ENCODE measurements around the gene TRIM34. TPM values are rescaled to one million over a fixed set of nuclear protein-coding genes. Genes with fewer than 3 reads are reported as not detected.
"Not testable (repeated sequence)": the region's sequence is repeated elsewhere in the genome, so short reads cannot be mapped to it uniquely, and the experiment has no call there.

TRIM34 gene
- total RNA-seq, 1 experiment from 2014 or later: 1.5 TPM

DNA sequence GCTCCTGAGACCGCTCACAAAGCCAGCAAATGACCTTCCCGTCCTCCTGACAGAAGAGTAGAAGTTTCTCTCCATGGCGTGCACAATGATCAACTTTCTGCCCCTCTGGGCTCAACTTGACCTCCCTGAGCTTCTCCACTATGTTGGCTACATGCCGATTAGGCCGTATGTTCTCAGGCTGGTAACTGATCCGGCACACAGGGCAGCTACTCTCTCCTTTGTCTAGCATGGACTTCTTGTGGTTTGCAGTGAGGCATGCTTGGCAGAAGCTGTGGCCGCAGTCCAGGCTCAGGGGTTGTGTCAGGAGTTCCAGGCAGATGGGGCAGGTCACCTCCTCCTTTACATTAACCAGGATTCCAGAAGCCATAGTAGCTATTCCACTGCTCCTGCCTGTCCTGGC lies 55.0 kb downstream of the TRIM34 start:
- ATAC-seq: no peak
- no TSS peak for BruUV-seq (replicated peaks)
- Histone ChIP-seq H3K4me3 (ENCODE audit: low read depth in 2 of 2, low read length in 2 of 2) (no peak overlapping the region), H3K27ac (ENCODE audit: low read length) (no peak overlapping the region), H3K27me3 (ENCODE audit: control insufficient read depth, insufficient read depth, low read length) (no peaks in the 10 kb centered on the region), H3K9me3 (ENCODE audit: control insufficient read depth, insufficient read depth, low read depth, low read length) (no peaks in the 10 kb centered on the region), H3K4me1 (ENCODE audit: control insufficient read depth, insufficient read depth, low read length) (no peaks in the 10 kb centered on the region), H3K36me3 (ENCODE audit: control insufficient read depth, insufficient read depth, low read length) (0 out of 2 replicates have a peak, but pooled peaks cover 2% of the 10 kb centered on the region)
- POLR2A ChIA-PET: no interaction called here
- TF ChIP-seq CTCF (IDR thresholded peaks at IDR 0.05): no peak
- TF ChIP-seq TCF7L2 (IDR thresholded peaks at IDR 0.05; ENCODE audit: low read depth, low read length): no peak
- TF ChIP-seq REST (IDR thresholded peaks at IDR 0.05; ENCODE audit: insufficient read depth in 1 of 2, low read depth in 2 of 2, low read length in 1 of 2): no peak
- TF ChIP-seq POLR2AphosphoS5 (IDR thresholded peaks at IDR 0.05; ENCODE audit: low read depth, low read length): no peak
- no peak for TF ChIP-seq SIN3A (IDR thresholded peaks at IDR 0.05; ENCODE audit: borderline replicate concordance, insufficient read depth, low read depth, low read length)
- intact Hi-C loops (cut with micrococcal nuclease; ENCODE audit: unreplicated experiment): no loop called here
- in situ Hi-C loops (cut with HindIII; ENCODE audit: low pct_unique_long_range_greater_than_20kb, low sequenced_read_pairs): no loop called here
- no peak for DNase-seq (ENCODE audit: low read depth, low spot score)
- CTCF ChIA-PET: interaction anchor here (1.0 kb wide), 1 partner anchor 20 kb away, joined by 3 read pairs; no protein-coding TSS in a partner anchor

GRCh38 chr11:5682890-5683441 lies 58.2 kb downstream of the TRIM34 start:
- DNase-seq (ENCODE audit: low read depth, low spot score); in situ Hi-C loops (cut with HindIII; ENCODE audit: low pct_unique_long_range_greater_than_20kb, low sequenced_read_pairs); H3K27ac ChIP-seq (ENCODE audit: low read length); POLR2A ChIA-PET; ATAC-seq; CTCF ChIA-PET; H3K36me3 ChIP-seq (ENCODE audit: control insufficient read depth, insufficient read depth, low read length); H3K4me1 ChIP-seq (ENCODE audit: control insufficient read depth, insufficient read depth, low read length); H3K9me3 ChIP-seq (ENCODE audit: control insufficient read depth, insufficient read depth, low read depth, low read length); H3K4me3 ChIP-seq (ENCODE audit: low read depth in 2 of 2, low read length in 2 of 2); H3K27me3 ChIP-seq (ENCODE audit: control insufficient read depth, insufficient read depth, low read length); intact Hi-C loops (cut with micrococcal nuclease; ENCODE audit: unreplicated experiment); BruUV-seq (replicated peaks): not testable (repeated sequence)

DNA sequence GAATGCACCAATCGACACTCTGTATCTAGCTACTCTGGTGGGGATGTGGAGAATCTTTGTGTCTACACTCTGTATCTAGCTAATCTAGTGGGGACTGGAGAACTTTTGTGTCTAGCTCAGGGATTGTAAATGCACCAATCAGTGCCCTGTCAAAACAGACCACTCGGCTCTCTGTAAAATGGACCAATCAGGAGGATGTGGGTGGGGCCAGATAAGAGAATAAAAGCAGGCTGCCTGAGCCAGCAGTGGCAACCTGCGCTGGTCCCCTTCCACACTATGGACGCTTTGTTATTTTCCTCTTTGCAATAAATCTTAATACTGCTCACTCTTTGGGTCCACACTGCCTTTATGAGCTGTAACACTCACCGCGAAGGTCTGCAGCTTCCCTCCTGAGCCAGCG lies 58.8 kb downstream of the TRIM34 start:
- ATAC-seq; DNase-seq (ENCODE audit: low read depth, low spot score); in situ Hi-C loops (cut with HindIII; ENCODE audit: low pct_unique_long_range_greater_than_20kb, low sequenced_read_pairs); H3K36me3 ChIP-seq (ENCODE audit: control insufficient read depth, insufficient read depth, low read length); BruUV-seq (replicated peaks); H3K4me1 ChIP-seq (ENCODE audit: control insufficient read depth, insufficient read depth, low read length); H3K9me3 ChIP-seq (ENCODE audit: control insufficient read depth, insufficient read depth, low read depth, low read length); intact Hi-C loops (cut with micrococcal nuclease; ENCODE audit: unreplicated experiment); H3K27me3 ChIP-seq (ENCODE audit: control insufficient read depth, insufficient read depth, low read length): not testable (repeated sequence)
- ChIA-PET POLR2A (interaction anchor here (0.7 kb wide), 1 partner anchor 17 kb away, joined by 3 read pairs; no protein-coding TSS in a partner anchor), CTCF (interaction anchor here (1.7 to 1.9 kb wide), 2 partner anchors 24 to 84 kb away, joined by 4 to 9 read pairs; no protein-coding TSS in a partner anchor)
- Histone ChIP-seq H3K4me3 (ENCODE audit: low read depth in 2 of 2, low read length in 2 of 2) (peak overlapping the region; percentile 70 to 77), H3K27ac (ENCODE audit: low read length) (peak overlapping the region; percentile 98)

Data from Panc1 (cell line).